GM23338 (cell line): Measurements from ENCODE around the gene RPL37.

ENCODE experiments used
- CREB1 ChIP-seq: fragments of 250-450 bp; sonication (Bioruptor Pico); IDR thresholded peaks from 2 replicates; pipeline ENCODE4 v1.5.0; 2020; ENCODE audit warnings: low read depth, mild to moderate bottlenecking, moderate library complexity
- EZH2 ChIP-seq: fragments of 200-600 bp; sonication (generic); IDR thresholded peaks from one replicate; pipeline ENCODE4 v1.8.0; 2017; ENCODE audit warnings: antibody characterized with exemption, mild to moderate bottlenecking, low read depth; ENCODE audit not compliant: unreplicated experiment
- EZH2phosphoT487 ChIP-seq: fragments of 200-600 bp; sonication (generic); IDR thresholded peaks from one replicate; pipeline ENCODE4 v1.8.1; 2018; ENCODE audit warnings: antibody characterized with exemption; ENCODE audit not compliant: unreplicated experiment
- JUNB ChIP-seq: IDR thresholded peaks from one replicate; pipeline ENCODE4 v1.6.1; 2016; ENCODE audit warnings: antibody characterized with exemption; ENCODE audit not compliant: unreplicated experiment
- NANOG ChIP-seq: IDR thresholded peaks from 2 replicates; pipeline ENCODE4 v1.6.1; 2016; ENCODE audit warnings: antibody characterized with exemption, borderline replicate concordance
- POLR2AphosphoS5 ChIP-seq: IDR thresholded peaks from 2 replicates; pipeline ENCODE4 v1.6.1; 2016; ENCODE audit warnings: antibody characterized with exemption, low read depth
- STAT1 ChIP-seq: IDR thresholded peaks from one replicate; pipeline ENCODE4 v1.6.1; 2016; ENCODE audit warnings: antibody characterized with exemption; ENCODE audit not compliant: unreplicated experiment
- ZNF114 ChIP-seq: fragments of 250-450 bp; sonication (Bioruptor Pico); IDR thresholded peaks from 2 replicates; pipeline ENCODE4 v1.5.0; 2020; ENCODE audit warnings: mild to moderate bottlenecking, moderate library complexity
- ZNF331 ChIP-seq: fragments of 250-450 bp; sonication (Bioruptor Pico); IDR thresholded peaks from 2 replicates; pipeline ENCODE4 v1.5.0; 2020; ENCODE audit warnings: low read depth, mild to moderate bottlenecking, moderate library complexity
- TF ChIP-seq, protein P1 (sequence below), 2 experiments: fragments of 200-600 bp in 1 of 2; sonication (generic) in 1 of 2; conservative IDR thresholded peaks; 2 replicates each; pipeline versions ENCODE4 v1.5.1 to v1.6.1; 2016 to 2017; ENCODE audit warnings: antibody characterized with exemption in 2 of 2, low read depth in 2 of 2, mild to moderate bottlenecking in 2 of 2, moderate library complexity in 1 of 2
- TF ChIP-seq, protein P2 (sequence below): IDR thresholded peaks from one replicate; pipeline ENCODE4 v1.6.1; 2018; ENCODE audit warnings: antibody characterized with exemption; ENCODE audit not compliant: unreplicated experiment
- TF ChIP-seq, protein P3 (sequence below): IDR thresholded peaks from 2 replicates; pipeline ENCODE4 v1.6.1; 2016; ENCODE audit warnings: antibody characterized with exemption
- TF ChIP-seq, protein P4 (sequence below): fragments of 250-450 bp; sonication (Bioruptor Pico); IDR thresholded peaks from 2 replicates; pipeline ENCODE4 v1.5.0; 2020; ENCODE audit warnings: mild to moderate bottlenecking, moderate library complexity

DNA sequence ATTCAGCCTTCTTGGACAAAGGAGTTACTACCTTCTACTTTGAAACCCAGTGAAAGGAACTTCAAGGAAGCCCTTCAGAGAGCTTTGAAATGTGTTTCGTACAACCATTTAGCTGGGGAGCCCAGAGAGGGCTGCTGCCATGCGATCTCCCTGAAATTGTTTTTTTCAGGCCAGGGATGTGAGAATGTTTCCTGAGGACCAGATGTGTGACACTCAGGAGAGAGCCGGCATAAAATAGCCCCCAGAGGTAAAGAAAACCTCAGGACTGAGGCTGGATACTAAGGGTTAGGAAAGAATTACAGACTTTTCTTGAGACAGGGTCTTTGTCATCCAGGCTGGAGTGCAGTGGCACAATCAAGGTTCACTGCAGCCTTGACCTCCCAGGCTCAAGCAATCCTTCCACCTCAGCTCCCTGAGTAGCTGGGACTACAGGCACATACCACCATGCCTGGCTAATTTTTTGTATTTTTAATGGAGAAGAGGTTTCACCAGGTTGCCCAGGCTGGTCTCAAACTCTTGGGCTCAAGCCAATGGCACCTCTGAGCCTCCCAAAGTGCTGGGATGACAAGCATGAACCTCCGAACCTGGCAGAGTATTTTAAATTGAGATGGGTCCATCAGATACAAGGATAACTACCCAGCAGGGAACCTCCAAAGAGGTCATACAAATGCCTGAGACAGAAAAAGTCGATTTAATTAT lies 8.4 kb downstream of the RPL37 start:
- no peak for TF ChIP-seq POLR2AphosphoS5
- TF ChIP-seq, protein P1, sequence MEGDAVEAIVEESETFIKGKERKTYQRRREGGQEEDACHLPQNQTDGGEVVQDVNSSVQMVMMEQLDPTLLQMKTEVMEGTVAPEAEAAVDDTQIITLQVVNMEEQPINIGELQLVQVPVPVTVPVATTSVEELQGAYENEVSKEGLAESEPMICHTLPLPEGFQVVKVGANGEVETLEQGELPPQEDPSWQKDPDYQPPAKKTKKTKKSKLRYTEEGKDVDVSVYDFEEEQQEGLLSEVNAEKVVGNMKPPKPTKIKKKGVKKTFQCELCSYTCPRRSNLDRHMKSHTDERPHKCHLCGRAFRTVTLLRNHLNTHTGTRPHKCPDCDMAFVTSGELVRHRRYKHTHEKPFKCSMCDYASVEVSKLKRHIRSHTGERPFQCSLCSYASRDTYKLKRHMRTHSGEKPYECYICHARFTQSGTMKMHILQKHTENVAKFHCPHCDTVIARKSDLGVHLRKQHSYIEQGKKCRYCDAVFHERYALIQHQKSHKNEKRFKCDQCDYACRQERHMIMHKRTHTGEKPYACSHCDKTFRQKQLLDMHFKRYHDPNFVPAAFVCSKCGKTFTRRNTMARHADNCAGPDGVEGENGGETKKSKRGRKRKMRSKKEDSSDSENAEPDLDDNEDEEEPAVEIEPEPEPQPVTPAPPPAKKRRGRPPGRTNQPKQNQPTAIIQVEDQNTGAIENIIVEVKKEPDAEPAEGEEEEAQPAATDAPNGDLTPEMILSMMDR (conservative IDR thresholded peaks at IDR 0.05; ENCODE audit: low read depth in 2 of 2): no peak
- no peak for TF ChIP-seq ZNF114 (CRISPR knock-in tag)
- TF ChIP-seq, protein P2, sequence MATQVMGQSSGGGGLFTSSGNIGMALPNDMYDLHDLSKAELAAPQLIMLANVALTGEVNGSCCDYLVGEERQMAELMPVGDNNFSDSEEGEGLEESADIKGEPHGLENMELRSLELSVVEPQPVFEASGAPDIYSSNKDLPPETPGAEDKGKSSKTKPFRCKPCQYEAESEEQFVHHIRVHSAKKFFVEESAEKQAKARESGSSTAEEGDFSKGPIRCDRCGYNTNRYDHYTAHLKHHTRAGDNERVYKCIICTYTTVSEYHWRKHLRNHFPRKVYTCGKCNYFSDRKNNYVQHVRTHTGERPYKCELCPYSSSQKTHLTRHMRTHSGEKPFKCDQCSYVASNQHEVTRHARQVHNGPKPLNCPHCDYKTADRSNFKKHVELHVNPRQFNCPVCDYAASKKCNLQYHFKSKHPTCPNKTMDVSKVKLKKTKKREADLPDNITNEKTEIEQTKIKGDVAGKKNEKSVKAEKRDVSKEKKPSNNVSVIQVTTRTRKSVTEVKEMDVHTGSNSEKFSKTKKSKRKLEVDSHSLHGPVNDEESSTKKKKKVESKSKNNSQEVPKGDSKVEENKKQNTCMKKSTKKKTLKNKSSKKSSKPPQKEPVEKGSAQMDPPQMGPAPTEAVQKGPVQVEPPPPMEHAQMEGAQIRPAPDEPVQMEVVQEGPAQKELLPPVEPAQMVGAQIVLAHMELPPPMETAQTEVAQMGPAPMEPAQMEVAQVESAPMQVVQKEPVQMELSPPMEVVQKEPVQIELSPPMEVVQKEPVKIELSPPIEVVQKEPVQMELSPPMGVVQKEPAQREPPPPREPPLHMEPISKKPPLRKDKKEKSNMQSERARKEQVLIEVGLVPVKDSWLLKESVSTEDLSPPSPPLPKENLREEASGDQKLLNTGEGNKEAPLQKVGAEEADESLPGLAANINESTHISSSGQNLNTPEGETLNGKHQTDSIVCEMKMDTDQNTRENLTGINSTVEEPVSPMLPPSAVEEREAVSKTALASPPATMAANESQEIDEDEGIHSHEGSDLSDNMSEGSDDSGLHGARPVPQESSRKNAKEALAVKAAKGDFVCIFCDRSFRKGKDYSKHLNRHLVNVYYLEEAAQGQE: no peak
- no peak for TF ChIP-seq ZNF331 (CRISPR knock-in tag)
- no peak for TF ChIP-seq STAT1
- no peak for TF ChIP-seq EZH2
- TF ChIP-seq NANOG: no peak
- TF ChIP-seq JUNB: no peak
- no peak for TF ChIP-seq EZH2phosphoT487
- no peak for TF ChIP-seq CREB1 (CRISPR knock-in tag)
- TF ChIP-seq, protein P3, sequence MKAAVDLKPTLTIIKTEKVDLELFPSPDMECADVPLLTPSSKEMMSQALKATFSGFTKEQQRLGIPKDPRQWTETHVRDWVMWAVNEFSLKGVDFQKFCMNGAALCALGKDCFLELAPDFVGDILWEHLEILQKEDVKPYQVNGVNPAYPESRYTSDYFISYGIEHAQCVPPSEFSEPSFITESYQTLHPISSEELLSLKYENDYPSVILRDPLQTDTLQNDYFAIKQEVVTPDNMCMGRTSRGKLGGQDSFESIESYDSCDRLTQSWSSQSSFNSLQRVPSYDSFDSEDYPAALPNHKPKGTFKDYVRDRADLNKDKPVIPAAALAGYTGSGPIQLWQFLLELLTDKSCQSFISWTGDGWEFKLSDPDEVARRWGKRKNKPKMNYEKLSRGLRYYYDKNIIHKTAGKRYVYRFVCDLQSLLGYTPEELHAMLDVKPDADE: no peak
- TF ChIP-seq, protein P4, sequence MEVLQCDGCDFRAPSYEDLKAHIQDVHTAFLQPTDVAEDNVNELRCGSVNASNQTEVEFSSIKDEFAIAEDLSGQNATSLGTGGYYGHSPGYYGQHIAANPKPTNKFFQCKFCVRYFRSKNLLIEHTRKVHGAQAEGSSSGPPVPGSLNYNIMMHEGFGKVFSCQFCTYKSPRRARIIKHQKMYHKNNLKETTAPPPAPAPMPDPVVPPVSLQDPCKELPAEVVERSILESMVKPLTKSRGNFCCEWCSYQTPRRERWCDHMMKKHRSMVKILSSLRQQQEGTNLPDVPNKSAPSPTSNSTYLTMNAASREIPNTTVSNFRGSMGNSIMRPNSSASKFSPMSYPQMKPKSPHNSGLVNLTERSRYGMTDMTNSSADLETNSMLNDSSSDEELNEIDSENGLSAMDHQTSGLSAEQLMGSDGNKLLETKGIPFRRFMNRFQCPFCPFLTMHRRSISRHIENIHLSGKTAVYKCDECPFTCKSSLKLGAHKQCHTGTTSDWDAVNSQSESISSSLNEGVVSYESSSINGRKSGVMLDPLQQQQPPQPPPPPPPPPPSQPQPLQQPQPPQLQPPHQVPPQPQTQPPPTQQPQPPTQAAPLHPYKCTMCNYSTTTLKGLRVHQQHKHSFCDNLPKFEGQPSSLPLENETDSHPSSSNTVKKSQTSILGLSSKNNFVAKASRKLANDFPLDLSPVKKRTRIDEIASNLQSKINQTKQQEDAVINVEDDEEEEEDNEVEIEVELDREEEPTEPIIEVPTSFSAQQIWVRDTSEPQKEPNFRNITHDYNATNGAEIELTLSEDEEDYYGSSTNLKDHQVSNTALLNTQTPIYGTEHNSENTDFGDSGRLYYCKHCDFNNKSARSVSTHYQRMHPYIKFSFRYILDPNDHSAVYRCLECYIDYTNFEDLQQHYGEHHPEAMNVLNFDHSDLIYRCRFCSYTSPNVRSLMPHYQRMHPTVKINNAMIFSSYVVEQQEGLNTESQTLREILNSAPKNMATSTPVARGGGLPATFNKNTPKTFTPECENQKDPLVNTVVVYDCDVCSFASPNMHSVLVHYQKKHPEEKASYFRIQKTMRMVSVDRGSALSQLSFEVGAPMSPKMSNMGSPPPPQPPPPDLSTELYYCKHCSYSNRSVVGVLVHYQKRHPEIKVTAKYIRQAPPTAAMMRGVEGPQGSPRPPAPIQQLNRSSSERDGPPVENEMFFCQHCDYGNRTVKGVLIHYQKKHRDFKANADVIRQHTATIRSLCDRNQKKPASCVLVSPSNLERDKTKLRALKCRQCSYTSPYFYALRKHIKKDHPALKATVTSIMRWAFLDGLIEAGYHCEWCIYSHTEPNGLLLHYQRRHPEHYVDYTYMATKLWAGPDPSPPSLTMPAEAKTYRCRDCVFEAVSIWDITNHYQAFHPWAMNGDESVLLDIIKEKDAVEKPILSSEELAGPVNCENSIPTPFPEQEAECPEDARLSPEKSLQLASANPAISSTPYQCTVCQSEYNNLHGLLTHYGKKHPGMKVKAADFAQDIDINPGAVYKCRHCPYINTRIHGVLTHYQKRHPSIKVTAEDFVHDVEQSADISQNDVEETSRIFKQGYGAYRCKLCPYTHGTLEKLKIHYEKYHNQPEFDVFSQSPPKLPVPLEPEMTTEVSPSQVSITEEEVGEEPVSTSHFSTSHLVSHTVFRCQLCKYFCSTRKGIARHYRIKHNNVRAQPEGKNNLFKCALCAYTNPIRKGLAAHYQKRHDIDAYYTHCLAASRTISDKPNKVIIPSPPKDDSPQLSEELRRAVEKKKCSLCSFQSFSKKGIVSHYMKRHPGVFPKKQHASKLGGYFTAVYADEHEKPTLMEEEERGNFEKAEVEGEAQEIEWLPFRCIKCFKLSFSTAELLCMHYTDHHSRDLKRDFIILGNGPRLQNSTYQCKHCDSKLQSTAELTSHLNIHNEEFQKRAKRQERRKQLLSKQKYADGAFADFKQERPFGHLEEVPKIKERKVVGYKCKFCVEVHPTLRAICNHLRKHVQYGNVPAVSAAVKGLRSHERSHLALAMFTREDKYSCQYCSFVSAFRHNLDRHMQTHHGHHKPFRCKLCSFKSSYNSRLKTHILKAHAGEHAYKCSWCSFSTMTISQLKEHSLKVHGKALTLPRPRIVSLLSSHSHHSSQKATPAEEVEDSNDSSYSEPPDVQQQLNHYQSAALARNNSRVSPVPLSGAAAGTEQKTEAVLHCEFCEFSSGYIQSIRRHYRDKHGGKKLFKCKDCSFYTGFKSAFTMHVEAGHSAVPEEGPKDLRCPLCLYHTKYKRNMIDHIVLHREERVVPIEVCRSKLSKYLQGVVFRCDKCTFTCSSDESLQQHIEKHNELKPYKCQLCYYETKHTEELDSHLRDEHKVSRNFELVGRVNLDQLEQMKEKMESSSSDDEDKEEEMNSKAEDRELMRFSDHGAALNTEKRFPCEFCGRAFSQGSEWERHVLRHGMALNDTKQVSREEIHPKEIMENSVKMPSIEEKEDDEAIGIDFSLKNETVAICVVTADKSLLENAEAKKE (CRISPR knock-in tag): no peak
